ENCODE data around the gene HDAC9.
"Not testable (repeated sequence)": the region's sequence is repeated elsewhere in the genome, so short reads cannot be mapped to it uniquely, and the experiment has no call there.

HDAC9 gene

GRCh38 chr7:18990700-18991099 lies 495.2 kb downstream of the HDAC9 start:
- not testable (repeated sequence) for DNase-seq

GRCh38 chr7:18993933-18994668 lies 498.6 kb downstream of the HDAC9 start:
- DNase-seq, result no peak

- DNase-seq, result no peak
Measured at GRCh38 chr7:18995270-18995671, 499.7 kb downstream of the HDAC9 start.

DNA sequence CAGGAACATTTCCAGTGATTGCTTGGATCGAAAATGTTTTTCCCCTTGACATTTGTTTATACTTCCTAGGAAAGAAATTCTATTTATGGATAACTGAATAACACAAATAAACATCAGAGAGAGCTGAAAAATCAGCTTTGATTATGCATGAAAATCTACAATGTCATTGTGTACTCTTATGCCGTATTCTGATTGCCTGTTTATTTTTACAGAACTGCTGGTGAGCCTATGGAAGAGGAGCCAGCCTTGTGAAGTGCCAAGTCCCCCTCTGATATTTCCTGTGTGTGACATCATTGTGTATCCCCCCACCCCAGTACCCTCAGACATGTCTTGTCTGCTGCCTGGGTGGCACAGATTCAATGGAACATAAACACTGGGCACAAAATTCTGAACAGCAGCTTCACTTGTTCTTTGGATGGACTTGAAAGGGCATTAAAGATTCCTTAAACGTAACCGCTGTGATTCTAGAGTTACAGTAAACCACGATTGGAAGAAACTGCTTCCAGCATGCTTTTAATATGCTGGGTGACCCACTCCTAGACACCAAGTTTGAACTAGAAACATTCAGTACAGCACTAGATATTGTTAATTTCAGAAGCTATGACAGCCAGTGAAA lies 500.4 kb downstream of the HDAC9 start:
- DNase-seq, result no peak

DNA sequence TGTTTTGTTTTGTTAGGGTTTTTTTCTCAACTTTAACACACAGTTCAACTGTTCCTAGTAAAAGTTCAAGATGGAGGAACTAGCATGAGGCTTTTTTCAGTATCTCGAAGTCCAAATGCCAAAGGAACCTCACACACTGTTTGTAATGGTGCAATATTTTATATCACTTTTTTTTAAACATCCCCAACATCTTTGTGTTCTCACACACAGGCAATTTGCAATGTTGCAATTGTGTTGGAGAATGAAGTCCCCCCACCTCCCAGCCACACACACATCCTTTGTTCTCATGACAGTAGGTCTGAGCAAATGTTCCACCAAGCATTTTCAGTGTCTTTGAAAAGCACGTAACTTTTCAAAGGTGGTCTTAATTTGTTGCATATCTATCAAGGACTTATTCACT lies 501.0 kb downstream of the HDAC9 start:
- no peak for DNase-seq

GRCh38 chr7:18997477-18998150 lies 502.1 kb downstream of the HDAC9 start:
- DNase-seq, result no peak

GRCh38 chr7:19000410-19000809 lies 504.9 kb downstream of the HDAC9 start:
- no peak for DNase-seq

DNA sequence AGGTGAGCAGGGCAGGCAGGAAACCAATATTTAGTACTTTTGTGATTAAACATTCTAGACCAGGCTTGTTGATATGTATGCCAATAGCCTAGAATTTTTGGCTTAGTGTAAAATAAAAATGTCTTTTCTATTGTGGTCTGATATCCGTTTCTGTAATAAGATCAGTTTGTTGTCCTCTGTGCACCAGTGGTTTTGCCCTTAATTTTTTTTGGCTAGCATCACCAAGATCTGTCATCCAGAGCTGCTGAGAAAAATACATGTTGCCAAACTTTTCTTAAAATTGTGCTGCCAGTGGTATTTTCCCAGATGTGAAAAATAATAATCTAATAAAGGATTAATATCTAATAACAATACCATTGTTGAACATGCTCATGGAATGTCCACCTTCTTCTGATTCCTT lies 506.3 kb downstream of the HDAC9 start:
- DNase-seq, result no peak

- no peak for DNase-seq
Measured at GRCh38 chr7:19009241-19009935, 513.8 kb downstream of the HDAC9 start.

DNA sequence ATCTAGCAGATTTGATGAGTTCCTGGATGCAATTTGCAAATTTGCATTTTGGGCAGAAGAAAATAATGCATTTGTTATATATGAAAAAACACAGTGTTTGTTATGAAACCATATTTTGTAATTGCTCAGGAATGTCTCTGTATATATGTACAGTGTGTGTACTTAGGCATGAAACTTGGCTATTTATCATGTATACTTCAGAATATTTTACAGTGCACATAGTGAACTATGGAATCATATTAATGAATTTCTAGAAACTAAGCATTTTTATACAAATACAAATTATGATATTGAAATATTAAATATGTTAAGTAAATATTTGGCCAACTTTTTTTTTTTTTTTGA lies 514.4 kb downstream of the HDAC9 start:
- no peak for DNase-seq

DNA sequence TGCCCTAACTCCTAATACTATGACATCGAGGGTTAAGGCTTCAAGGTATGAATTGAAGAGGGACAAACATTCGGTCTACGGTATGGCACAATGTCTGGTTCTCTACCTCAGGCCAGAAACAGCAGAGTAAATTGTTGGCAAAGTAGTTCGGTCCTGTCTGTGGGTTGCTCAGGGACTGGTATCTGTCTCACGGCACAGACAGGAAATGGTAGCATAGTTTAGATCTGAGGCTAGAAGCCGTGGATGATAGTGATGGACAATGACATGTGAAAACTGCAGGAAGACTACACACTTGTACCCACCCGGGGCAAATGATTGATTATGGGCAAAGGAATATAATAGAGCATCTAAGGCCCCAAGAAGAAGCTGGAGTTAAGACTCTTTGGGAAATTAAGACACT lies 515.7 kb downstream of the HDAC9 start:
- no peak for DNase-seq

DNA sequence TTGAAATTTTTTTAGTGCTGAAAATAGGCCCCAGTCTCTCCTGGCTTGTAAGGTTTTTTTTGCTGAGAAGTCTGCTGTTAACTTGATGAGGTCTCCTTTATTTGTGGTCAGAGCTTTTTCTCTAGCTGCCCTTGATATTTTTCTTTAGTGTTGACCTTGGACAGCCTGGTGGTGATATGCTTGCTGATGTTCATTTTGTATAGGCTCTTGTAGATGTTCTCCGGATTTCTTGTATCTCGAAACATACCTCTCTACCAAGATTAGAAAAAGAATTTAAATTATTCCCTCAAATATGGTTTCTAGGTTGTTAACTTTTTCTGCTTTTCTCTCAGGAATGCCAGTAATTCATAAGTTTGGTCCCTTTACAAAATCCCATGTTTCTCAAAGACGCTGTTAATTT lies 519.5 kb downstream of the HDAC9 start:
- DNase-seq, result no peak

DNA sequence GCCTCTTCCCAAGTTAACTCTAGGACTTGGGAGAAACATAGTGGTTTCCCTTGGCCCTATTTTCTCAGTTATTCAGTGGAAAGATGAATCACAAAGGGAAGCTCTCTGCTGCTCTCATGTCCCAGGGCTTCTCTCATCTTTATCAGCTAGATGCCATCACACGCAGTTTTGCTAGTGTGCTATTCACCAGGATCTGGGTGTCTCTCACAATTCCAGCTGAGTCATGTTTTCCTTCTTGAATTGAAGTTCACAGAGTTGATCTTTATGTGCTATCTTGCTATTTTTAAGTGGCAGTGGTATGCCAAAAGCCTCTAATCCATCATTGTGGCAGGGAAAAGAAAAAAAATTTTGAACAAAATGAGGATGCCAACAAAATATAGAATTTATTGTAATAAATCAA lies 520.6 kb downstream of the HDAC9 start:
- no peak for DNase-seq

DNA sequence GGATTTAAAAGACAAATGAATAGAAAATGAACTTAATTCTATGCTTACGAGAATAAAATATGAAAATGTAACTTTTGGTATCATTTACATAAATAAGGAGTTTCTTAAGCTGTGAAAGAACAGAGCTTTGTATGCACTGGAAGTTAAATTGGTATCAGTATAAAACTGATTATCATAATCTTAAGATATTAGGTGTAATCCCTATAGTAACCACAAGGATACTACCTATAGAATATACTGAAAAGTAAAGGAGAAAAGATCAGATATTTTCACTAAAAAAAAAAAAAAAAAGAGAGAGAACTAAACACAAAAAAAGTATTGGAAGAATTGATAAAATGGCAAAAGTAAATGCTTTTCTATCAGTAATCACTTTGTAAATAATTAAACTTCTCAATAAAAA lies 521.8 kb downstream of the HDAC9 start:
- no peak for DNase-seq

GRCh38 chr7:19020062-19020461 lies 524.5 kb downstream of the HDAC9 start:
- no peak for DNase-seq

- no peak for DNase-seq
Measured at GRCh38 chr7:19020711-19021110, 525.2 kb downstream of the HDAC9 start.

- no peak for DNase-seq
Measured at GRCh38 chr7:19023477-19023876, 527.9 kb downstream of the HDAC9 start.

DNA sequence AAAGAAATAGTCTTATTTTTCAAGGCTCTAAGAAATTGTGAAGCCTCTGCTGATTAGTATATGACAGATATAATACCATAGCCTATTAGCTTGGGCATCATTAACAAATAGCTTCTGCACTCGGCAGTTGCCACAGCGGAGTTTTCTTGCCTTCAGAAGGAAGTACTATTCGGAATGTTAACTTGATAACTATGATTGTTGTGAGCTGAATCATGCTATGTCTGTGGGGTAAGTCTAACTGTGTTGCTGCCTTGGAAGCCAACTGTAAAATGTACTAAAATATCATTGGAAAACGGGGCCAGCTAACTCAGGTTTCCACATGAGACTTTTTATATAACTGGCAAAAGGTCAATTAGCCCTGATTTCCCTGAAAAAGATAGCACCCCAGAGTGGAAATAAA lies 528.7 kb downstream of the HDAC9 start:
- DNase-seq, result no peak

GRCh38 chr7:19026888-19027287 lies 531.3 kb downstream of the HDAC9 start:
- no peak for DNase-seq

DNA sequence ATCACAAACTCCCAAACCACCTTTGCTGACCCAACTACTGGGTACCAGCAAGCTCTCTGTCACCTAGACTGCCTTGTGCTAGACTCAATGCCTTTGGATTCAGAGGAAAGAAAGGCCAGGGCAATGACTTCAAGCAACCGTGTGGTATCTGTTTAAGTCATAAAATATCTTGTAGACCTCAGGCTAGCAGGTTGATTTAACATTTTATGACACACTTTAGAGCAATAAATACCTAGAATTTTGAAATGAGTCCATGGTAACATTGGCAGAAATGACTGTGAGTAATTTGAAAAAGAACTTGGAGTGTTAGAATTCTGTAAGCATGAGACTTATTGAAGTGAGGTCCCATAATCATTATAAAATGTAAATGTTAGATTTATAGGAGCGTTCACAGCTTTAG lies 534.7 kb downstream of the HDAC9 start:
- DNase-seq, result no peak

- DNase-seq, result not testable (repeated sequence)
Measured at GRCh38 chr7:19032942-19033341, 537.4 kb downstream of the HDAC9 start.

DNA sequence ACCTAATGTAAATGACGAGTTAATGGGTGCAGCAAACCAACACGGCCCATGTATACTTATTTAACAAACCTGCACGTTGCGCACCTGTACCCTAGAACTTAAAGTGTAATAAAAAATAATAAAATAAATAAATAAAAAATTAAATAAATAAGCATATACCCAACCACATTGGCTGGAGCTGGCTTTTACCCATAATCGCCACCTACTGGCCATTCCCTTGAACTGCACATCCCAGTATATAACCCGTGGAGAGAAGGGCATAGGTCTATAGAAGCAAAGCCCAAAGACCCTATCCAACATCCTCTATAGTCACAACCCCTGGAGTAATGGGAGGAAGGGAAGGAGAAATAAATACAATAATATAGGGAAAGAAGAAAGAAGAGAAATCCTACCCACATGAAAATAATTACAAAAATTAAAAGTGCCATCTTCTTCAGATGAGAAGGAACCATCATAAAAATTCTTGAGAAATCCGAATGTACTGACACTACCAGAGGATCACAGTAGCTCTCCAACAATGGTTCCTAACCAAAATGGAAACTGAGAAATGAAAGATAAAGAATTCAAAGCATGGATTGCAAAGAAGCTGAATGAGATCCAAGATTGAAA lies 556.3 kb downstream of the HDAC9 start:
- no peak for DNase-seq

All from bone marrow (tissue), 2 donors.